Ammon's horn (tissue), 1 donor: ENCODE data around the gene TRAP1.
"Not testable (repeated sequence)": the region's sequence is repeated elsewhere in the genome, so short reads cannot be mapped to it uniquely, and the experiment has no call there.

Experiments
- DNase-seq: peaks from one replicate; pipeline ENCODE4 v3.0.0-alpha.2; 2016; ENCODE audit warnings: low spot score

The TRAP1 gene

DNA sequence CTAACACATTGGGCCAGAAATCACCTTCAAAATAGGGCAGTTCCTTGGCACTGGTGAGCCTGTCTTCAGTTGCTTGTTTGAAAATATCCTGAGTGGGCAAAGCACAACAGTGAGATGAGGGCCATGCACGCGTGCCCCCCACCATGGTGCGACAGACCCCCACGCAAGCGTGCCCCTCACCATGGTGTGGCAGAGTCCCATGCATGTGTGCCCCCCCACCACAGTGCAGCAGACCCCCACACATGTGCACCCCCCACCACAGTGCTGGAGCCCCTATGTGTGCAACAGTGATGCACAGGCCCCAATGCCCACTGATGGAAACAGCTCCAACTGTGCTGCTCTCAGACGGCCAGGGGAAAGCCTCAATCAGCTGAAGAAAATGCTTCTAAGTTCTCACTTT lies 18.8 kb upstream of the TRAP1 start:
- no peak for DNase-seq

DNA sequence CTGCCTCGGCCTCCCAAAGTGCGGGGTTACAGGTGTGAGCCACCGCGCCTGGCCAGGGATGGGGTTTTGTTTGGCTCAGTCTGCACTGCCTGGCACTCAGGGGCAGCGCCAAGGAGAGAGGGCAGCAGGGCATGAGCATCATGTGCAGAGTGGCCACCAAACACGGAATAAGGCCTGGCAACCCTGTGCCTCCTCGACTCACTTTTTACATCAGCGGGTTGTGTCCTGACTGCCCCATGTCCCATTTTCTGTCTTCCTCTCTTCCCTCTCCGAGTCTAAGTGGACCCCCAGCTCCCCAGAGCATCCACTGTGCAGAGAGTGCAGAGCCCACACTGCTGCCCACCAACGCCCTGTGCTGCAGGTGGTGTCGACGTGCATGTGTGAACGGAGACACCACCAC lies 18.2 kb upstream of the TRAP1 start:
- DNase-seq = no peak

DNA sequence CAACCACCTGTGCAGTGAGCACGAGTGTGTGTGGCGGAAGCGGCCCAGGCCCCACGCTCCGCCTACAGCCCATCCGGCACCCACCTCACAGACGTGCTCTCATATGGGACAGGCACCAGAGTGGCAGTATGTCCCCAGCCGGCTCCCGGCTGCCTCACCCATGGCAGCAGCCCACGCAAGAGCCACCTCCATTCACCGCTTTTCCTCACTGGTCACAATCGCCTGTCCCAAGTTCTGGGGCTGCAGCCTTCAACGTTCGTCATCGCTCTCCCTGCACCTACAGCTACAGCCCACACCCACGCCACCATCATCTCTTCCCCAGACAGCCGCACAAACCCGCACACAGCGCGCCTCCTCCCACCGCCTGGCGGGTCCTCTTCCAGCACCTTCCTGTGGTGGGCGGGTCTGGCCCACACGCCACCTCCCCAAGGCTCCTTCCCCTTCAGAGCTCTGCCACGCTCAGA lies 17.5 kb upstream of the TRAP1 start:
- DNase-seq = peak; percentile 13

DNA sequence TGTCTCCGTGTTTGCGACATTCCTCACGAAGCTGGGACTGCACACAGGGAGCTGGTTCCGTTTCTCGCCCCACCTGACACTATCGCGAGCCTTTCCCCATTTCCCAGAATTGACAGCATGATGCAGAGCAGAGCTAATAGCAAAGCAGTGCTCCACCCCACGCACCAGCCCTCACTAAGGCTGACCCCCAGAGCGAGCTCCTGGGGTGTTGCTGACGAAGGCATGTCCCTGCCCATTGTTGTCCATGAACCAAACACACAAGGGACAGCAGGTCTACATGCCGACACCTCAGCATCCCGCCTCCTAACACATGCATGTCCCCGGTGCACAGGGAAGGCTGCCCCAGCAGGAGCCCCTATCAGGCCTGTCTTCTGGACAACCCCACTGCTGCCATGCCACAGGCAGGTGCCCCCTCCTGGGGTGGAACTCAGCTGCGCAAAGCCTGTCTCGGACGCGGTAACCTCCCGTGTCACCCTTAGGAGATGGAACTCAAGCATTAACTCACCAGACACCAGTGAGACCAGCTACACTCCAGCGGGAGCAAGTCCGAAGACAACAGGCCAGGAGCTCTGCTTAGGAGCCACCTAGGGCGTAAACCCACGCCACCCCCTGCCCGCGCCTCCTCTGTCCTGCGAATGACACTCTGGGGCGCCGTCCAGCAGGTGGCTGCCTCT lies 16.9 kb upstream of the TRAP1 start:
- no peak for DNase-seq

DNA sequence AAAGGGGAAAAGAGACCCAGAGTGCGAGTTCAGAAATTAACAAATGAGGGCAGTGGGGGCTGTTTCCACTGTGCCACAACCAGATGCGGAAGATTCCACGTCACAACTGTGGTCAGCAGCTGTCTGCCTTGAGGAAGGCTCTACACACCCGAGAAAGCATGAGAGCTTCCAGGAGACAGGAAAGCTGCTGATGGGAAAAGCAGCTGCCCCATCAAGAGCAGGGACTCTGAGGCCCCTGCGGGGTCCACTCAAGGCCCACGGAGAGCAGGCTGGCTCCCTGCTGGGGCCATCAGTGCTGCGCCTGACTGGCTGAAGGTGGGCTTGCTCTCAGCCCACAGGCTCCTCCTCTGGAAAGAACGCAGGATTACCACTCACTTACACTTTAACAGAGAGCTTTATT lies 14.8 kb upstream of the TRAP1 start:
- DNase-seq = no peak

DNA sequence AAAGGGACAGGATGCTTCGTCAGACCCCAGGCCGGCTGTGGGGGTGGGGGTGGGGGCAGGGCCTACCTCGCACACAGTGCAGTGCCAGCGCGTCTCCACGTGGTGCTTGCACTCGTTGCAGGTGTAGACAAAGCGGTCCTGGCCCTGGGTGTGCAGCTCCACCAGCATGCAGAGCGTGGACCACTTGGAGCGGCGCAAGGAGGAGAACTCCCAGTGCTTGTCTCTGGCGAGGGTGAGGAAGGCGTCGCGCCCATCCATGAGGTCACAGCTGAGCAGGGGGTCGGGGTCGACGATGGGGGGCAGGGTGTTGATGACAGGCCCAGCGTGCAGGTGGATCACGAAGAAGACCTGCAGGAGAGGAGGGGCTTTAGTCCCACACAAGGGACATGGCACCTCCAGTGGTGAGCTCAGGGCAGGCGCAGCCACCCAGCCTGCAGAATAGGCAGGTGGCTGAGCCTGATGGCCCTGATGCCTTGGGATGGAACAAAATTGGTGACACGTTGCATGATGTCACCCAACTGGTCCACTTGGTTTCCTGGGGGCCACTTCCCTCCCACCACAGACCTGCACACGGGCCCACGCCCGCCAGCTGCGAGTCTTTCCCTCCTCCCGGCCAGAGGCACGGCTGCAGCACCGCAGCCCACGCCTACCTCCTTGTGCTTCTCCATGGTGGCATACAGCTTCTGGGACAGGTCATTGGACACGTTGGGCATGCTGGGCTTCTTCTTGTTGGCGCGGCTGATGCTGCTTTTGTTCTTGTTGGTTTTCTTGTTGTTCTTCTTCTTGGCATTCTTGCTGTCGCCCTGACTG lies 14.0 kb upstream of the TRAP1 start:
- no peak for DNase-seq

DNA sequence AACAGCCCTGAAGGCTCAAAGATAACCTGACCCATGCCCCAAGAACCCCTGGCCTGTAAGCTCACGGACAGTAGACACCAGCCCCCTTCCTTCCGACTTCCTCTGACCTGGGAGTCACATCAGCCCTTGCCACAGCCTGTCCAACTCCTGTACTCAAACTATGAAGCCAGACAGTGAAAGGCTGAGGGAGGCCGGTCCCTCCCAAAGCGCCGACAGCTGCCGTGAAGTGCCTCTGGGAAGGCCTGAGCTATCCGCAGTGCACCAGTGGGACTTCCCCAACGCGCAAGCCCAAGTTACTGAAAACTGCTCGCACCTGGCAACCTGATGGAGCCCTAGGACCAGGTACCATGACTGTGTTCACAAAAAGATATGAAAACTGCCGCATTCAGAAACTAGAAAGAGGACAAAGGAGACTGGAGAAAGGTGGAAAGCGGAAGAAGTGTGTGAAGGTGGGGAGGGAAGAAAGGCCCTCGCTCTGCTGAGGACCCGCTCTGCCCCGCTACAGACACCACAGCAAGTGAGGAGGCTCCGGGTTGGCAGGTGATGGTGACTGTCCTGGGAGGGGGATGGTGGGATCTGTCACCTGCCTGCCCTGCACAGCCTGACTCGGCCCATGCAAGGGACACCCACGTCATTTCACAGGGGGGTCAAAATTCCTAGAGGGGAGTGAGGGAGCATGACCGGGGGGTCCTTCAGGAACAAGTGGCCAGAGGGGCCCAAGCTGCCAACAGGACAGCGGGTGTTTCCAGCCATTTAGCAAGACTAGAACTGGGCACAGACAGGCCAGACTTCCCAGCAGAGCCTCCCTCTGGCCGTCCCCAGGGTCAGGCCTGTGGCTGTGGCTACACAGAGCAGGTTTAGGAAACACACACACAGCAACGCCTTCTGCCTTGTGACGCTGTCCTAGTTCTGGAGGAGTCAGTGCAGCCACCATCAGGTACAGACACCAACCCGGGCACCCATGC lies 13.1 kb upstream of the TRAP1 start:
- DNase-seq = no peak

DNA sequence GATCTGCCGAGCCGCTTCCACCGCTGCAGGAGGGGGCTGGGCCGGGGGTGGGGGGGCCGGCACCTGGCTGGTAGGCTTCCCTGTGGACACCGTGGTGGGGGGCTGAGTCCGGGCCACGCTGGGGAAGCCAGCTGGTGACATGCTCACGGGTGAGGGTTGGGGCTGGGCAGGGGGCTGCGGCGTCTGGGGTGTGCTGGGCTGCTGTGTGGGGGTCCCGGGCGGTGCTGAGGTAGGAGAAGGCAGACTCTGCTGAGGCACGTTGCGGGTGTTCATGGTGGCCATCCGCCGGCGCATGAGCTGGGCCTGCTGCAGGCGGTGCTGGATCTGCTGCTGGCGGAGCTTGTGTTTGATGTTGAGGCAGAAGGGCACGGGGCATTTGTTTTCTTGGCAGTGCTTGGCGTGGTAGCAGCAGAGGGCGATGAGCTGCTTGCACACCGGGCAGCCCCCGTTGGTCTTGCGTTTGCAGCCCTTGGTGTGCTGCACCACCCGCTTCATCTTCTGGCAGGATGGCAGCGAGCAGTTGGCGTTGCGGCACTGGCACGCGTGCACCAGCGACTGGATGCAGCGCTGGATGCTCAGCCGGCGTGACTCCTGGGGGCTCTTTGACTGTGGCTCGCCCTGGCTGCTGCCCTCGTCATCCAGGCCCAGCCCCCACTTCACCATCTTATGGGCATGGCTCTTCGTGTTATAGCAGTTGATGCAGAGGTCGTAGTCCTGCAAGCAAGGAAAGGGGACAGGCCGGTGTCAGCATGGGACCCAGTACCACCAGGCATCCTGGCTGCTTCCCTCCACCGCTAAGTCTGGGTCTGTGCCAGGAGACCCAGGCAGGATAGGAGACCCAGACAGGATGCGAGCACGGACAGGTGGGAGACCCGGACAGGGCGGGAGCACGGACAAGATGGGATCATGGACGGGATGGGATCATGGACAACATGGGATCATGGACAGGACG lies 12.1 kb upstream of the TRAP1 start:
- no peak for DNase-seq

DNA sequence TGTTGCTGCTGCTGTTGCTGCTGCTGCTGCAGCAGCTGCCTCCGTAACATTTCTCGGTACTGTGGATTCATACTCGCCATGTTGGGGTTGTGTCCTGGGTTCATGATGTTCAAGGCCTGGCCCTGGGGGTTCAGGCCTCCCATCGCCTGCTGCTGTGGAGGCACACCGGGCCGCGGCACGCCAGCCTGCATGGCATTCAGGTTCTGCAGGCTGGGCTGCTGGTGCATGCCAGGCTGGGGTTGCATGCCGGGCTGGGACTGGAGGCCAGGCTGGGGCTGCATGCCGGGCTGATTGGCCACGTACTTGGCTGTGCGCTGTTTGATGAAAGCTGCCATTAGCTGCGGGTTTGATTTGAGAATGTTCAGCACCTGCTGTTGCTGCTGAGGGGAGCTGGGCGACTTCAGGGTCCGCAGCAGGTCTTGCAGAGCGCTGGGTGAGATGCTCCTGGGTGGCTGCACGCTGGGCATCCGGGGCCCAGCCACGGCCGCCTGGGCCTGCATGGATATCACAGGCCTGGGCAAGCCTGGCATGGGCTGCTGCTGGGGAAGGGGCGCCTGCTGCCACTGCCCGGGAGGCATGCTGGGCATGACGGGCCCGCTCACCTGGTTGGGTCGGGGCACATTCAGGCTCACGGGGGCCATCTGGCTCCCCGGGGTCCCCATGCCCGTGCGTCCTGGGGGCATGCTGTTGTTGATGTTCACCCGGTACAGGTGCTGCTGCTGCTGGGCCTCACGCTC lies 11.3 kb upstream of the TRAP1 start:
- DNase-seq = no peak

DNA sequence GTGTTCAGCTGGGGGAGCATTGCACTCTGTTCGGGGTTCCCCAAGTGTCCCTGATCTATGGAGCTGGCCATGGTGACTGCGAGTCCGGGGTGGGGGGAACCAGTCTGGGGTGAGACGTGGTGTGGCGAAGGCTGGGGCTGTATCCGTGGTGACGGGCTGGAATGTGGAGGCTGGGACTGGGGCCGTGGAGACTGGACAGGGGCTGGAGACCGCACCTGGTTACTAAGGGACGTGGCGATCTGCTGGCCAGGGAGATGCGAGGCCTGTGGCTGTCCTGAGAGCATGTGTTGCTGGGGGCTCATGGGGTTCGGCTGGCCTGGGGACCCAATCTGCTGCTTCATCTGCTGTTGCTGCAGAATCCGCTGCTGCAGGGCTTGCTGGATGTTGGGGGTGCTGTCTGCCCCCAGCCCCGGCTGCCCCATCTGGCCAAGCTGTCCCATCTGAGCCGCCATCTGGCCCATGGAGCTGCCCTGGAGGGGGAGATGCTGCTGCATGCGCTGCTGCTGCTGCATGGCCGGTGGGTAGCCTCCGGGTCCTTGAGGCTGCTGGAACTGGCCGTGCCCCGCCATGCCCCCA lies 10.6 kb upstream of the TRAP1 start:
- DNase-seq = no peak

DNA sequence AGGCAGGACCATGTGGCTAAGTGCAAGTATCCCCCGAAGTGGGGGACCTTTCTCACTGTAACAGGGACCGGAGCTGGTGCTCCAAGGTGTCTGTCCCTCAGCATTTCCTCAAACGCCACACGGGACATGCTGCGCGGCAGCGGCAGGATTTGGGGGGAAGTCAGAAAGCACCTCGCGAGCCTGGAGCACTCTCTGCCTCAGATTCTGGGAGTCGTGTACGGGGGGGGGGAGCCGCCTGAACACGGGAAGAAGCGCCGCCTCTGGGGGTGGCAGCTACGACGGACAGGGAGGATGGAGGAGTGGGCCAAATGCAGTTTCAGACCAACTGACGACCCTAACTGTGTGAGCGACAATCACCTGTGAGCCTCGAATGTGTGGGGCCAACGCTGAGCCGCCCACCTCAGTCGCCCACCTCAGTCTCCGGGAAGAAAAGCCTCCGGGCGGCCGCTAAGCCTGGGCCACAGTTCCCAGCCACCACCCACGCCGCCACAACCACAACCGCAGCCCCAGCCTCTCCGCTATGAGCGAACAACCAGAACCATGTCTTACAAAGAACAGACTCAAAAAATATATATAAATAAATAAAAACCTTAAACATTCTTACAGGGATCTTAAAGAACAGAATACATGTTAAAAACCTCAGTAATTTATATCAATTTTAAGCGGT lies 8.8 kb upstream of the TRAP1 start:
- DNase-seq = no peak

DNA sequence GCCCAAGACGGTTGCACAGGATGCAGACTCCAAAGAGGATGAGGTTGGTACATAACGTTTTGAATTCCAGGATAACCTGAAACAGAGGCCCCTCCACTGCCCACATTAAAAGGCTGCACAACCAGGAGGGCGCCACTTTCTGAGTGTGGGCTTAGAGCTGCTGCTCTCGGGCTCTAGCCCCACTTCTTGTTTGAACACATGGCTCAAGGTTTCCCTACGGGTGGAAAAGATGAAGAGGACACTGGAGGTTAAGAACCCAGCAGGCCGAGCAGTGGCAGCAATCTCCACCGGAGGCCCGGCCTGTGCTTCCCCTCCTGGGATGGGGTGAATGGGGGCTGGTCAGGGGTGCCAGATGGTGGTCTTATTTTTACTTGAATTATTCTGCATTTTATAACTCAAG lies 8.0 kb upstream of the TRAP1 start:
- no peak for DNase-seq

DNA sequence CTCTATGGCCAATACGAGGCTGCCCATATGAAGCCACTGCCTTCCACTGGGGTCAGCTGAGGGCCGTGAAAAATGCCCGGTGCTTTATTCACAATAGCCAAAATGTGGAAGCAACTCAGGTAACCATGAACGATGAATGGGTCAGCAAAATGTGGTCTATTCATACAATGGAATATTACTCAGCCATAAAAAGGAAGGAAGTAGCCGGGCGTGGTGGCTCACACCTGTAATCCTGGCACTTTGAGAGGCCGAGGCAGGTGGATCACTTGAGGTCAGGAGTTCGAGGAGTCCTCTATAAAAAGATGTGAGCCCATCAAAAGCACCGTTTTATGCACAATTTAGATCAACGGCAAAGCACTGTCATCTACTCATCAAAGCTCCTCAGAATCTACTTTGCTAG lies 5.2 kb upstream of the TRAP1 start:
- DNase-seq = no peak

DNA sequence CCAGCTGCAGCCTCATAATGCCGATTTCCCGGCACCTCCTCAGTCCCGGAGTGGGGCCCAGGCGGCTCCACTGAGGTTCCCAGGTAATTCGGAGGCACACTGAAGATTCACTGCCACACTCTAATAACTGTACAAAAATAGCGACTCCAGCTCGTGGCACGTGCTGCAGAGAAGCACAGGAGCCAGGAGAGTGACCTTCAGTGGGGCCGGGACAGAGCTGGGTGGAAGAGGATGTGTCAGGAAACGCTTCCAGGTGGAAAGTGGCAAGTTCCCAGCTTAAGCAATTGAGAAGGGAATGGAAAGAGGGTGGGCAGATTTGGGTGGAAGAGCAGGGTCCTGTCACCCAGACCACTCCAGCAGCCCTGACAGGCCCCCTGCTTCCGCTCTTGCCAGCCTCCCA lies 3.1 kb upstream of the TRAP1 start:
- no peak for DNase-seq

DNA sequence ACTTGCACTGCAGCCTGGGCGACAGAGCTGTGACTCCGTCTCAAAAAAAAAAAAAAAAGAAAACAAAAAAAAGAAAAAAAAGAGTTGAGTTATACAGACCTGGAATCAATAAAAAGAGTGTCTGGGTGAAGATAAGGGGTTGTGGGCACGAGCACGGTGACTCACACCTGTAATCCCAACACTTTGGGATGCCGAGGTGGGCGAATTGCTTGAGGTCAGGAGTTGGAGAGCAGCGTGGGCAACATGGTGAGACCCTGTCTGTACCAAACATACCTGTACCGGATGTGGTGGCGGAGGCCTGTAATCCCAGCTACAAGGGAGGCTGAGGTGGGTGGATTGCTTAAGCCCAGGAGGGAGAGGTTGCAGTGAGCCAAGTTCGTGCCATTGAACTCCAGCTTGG lies 1.3 kb upstream of the TRAP1 start:
- no peak for DNase-seq

DNA sequence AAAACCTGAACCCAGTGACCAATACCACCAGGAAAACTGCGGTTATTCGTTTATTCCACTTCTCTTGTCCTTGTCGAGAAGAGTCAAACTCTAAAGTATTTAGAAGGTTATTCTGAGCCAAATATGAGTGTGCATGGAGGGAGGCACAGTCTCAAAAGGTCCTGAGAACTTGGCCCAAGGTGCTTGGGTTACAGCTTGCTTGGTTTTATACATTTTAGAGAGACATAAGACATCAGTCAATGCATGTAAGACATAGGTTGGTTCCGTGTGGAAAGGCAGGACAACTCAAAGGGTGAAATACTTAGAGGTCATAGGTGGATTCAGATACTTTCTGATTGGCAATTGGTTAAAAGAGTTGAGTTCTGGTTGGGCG lies 681 bp upstream of the TRAP1 start:
- DNase-seq = no peak

DNA sequence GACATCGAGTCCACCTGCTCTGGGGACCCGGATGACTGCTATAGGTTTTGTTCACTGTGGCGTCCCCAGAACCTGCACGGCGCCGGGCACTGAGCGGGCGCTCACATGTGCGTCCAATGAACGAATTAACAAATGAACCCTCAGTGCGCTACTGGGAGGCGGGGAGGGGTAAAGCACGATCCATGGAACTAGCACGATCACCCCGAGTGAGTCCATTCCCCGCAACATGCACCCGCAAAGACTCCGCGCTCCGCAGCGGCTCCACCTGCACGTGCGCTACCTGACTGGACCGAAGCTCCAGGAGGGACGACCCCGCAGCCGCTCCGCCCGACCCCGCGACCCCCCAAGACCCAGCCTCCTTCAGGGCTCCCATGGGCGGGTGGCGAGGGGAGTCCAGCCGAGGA lies 491 bp downstream of the TRAP1 start:
- no peak for DNase-seq

DNA sequence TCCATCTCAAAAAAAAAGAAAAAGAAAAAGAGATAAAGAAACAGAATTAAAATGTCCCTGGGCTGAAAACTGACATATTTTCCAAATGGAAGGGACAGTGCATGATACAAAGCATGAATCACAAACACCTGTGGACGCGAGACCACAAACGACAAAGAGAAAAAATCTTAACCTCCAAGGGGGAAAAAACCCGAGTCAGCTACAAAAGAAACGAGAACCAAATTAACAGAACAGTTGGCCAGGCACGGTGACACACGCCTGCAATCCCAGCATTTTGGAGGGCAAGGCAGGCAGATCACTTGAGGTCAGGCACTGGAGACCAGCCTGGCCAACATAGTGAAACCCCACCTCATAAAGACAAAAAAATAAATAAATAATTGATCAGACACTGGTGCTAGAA lies 1.9 kb downstream of the TRAP1 start:
- DNase-seq = no peak

DNA sequence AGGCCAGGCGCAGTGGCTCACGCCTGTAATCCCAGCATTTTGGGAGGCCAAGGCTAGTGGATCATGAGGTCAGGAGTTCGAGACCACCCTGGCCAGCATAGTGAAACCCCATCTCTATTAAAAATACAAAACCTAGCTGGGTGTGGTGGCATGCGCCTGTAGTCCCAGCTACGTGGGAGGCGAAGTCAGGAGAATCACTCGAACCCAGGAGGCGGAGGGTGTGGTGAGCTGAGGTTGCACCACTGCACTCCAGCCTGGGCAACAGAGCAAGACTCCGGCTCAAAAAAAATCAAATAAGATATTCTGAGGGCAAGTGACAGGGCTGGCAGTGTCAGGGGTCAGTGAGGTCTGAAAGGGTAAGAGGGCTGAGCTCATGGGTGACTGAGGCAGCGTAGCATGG lies 2.9 kb downstream of the TRAP1 start:
- not testable (repeated sequence) for DNase-seq
